Neuronal stem cell (in vitro differentiated cells): ENCODE measurements around the gene RNH1.

Source experiments
- DNase-seq: peaks from one replicate; pipeline ENCODE4 v3.0.0-alpha.2; 2013; ENCODE audit warnings: low spot score
- H2AFZ ChIP-seq: one replicate; pipeline ENCODE4 v1.6.1; 2013; ENCODE audit warnings: mild to moderate bottlenecking, low read length, inconsistent platforms
- H2AK5ac ChIP-seq: 2 replicates; pipeline ENCODE4 v1.6.1; 2013; ENCODE audit warnings: low read depth, mild to moderate bottlenecking, inconsistent platforms, low read length, moderate library complexity, mixed read lengths
- H2BK120ac ChIP-seq: 2 replicates; pipeline ENCODE4 v1.6.1; 2013; ENCODE audit warnings: low read depth, mild to moderate bottlenecking, inconsistent platforms, low read length, moderate library complexity, mixed read lengths
- H2BK12ac ChIP-seq: one replicate; pipeline ENCODE4 v1.6.1; 2013; ENCODE audit warnings: low read length, inconsistent platforms
- H2BK15ac ChIP-seq: 2 replicates; pipeline ENCODE4 v1.6.1; 2013; ENCODE audit warnings: mild to moderate bottlenecking, low read length, inconsistent platforms, mixed read lengths
- H2BK5ac ChIP-seq: one replicate; pipeline ENCODE4 v1.6.1; 2013; ENCODE audit warnings: inconsistent platforms, mild to moderate bottlenecking, low read length, moderate library complexity
- H3K14ac ChIP-seq: one replicate; pipeline ENCODE4 v1.6.1; 2013; ENCODE audit warnings: low read length, inconsistent platforms
- H3K18ac ChIP-seq: 2 replicates; pipeline ENCODE4 v1.6.1; 2013; ENCODE audit warnings: low read length, inconsistent platforms
- H3K23ac ChIP-seq: 2 replicates; pipeline ENCODE4 v1.6.1; 2013; ENCODE audit warnings: low read depth, mild to moderate bottlenecking, mixed read lengths, low read length, inconsistent platforms; ENCODE audit not compliant: poor library complexity
- H3K27ac ChIP-seq: replicated peaks from 3 replicates; pipeline ENCODE4 v1.5.1; 2013; ENCODE audit warnings: low read length, inconsistent platforms
- H3K27me3 ChIP-seq, 3 experiments: 2 replicates each; pipeline ENCODE4 v1.6.1; 2013; ENCODE audit warnings: low read length in 3 of 3, mild to moderate bottlenecking in 2 of 3, inconsistent platforms in 1 of 3, low read depth in 1 of 3, mixed read lengths in 1 of 3, moderate library complexity in 1 of 3; ENCODE audit not compliant: control insufficient read depth in 3 of 3, insufficient read depth in 3 of 3
- H3K36me3 ChIP-seq, 2 donors: replicated peaks in 1 of 2; 2 replicates each; pipeline ENCODE4 v1.6.1; 2013; ENCODE audit warnings: low read length in 2 of 2; ENCODE audit not compliant: control insufficient read depth in 2 of 2, insufficient read depth in 2 of 2
- H3K4ac ChIP-seq: 2 replicates; pipeline ENCODE4 v1.6.1; 2013; ENCODE audit warnings: inconsistent platforms, mild to moderate bottlenecking, low read length, moderate library complexity
- H3K4me1 ChIP-seq, 2 donors: 1 replicate in 1 of 2; 2 replicates in 1 of 2; pipeline ENCODE4 v1.6.1; 2013; ENCODE audit warnings: low read length in 2 of 2, low read depth in 1 of 2; ENCODE audit not compliant: control insufficient read depth in 2 of 2, insufficient read depth in 1 of 2
- H3K4me2 ChIP-seq: one replicate; pipeline ENCODE4 v1.6.1; 2013; ENCODE audit warnings: mild to moderate bottlenecking, low read length, inconsistent platforms; ENCODE audit not compliant: insufficient read depth, poor library complexity, severe bottlenecking
- H3K4me3 ChIP-seq, 2 donors: 2 replicates each; pipeline ENCODE4 v1.5.1; 2013; ENCODE audit warnings: low read length in 2 of 2, mild to moderate bottlenecking in 2 of 2, inconsistent platforms in 1 of 2, moderate library complexity in 1 of 2
- H3K79me1 ChIP-seq: one replicate; pipeline ENCODE4 v1.6.1; 2013; ENCODE audit warnings: low read depth, mild to moderate bottlenecking, inconsistent platforms, low read length, moderate library complexity
- H3K9ac ChIP-seq: one replicate; pipeline ENCODE4 v1.6.1; 2013; ENCODE audit warnings: mild to moderate bottlenecking, low read depth, low read length, inconsistent platforms; ENCODE audit not compliant: poor library complexity
- H3K9me3 ChIP-seq, 2 donors: replicated peaks in 1 of 2; 2 replicates each; pipeline versions ENCODE3 to v1.6.1; 2013; ENCODE audit warnings: low read length in 2 of 2, mild to moderate bottlenecking in 2 of 2, inconsistent platforms in 1 of 2, low read depth in 1 of 2, mixed read lengths in 1 of 2, moderate library complexity in 1 of 2; ENCODE audit not compliant: control insufficient read depth in 2 of 2, insufficient read depth in 1 of 2
- H4K8ac ChIP-seq: one replicate; pipeline ENCODE4 v1.6.1; 2013; ENCODE audit warnings: low read depth, mild to moderate bottlenecking, inconsistent platforms, low read length, moderate library complexity
- H4K91ac ChIP-seq: one replicate; pipeline ENCODE4 v1.6.1; 2013; ENCODE audit warnings: low read length, low read depth, mild to moderate bottlenecking, inconsistent platforms; ENCODE audit not compliant: poor library complexity
- WGBS, 2 donors: extraction: QIAGEN DNeasy Blood & Tissue Kit; methylation state at CpG; one replicate each; pipeline ENCODE4 v1.1.7; 2013; ENCODE audit warnings: missing lambda C conversion rate in 2 of 2, mixed read lengths in 1 of 2; ENCODE audit not compliant: insufficient read length in 2 of 2, insufficient replicate concordance in 1 of 2; ENCODE audit errors: extremely low coverage in 2 of 2; 5-methylcytosine and 5-hydroxymethylcytosine counted together

Gene RNH1

GRCh38 chr11:479311-479710 lies 27.7 kb downstream of the RNH1 start:
- Histone ChIP-seq H2BK5ac (no peak overlapping the region), H3K27me3 (no peaks in the 10 kb centered on the region), H2AFZ (no peak overlapping the region), H3K4me3 (no peak overlapping the region), H3K79me1 (peaks cover 17% of the 10 kb centered on the region), H3K4me1 (peaks cover 2 to 6% of the 10 kb centered on the region in 2 donors), H3K4me2 (no peak overlapping the region), H2BK12ac (no peak overlapping the region), H3K36me3 (peaks cover 7 to 11% of the 10 kb centered on the region in 2 donors), H3K9ac (no peak overlapping the region), H3K23ac (no peak overlapping the region), H3K27ac (no peak overlapping the region), H3K9me3 (peaks cover 0 to 4% of the 10 kb centered on the region in 2 donors), H2BK15ac (no peak overlapping the region), H4K8ac (no peak overlapping the region), H2AK5ac (no peak overlapping the region), H3K14ac (no peak overlapping the region), H2BK120ac (no peak overlapping the region), H3K4ac (no peak overlapping the region), H3K18ac (no peak overlapping the region), H4K91ac (no peak overlapping the region)
- DNase-seq, result no peak
- WGBS, 2 donors, result no CpG with 5 or more reads among the region's 13 CpGs

DNA sequence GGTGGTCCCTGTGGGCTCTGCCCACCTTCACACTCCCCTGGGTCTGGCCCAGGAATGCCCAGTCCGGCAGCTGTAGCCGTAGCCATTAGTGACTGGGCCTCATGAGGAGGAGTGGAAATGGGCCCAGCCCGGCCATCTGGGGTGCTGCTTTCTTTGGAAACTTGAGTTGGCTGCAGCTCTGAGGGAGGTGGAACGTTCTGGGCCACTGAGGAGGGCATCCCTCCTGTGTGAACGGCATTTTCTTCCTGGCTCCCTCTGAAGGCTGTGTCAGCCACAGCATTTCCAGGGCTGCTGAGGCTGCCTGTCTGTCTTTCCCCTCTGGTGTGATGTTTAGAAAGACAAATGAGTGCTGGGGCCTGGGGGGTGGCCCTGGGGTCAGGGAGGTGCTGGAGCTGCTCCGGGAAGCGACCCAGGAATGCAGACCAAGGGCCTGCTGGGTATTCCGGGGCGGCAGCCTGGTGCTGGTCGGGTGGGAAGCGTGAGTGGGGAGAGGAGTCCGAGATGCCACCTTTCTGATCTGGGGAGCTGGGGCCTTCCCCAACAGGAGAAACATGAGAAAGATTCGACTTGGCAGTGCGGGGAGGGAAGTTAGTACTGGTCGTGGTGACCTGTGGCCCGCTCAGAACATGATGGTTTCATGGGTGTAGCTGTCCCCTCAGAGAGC lies 29.9 kb downstream of the RNH1 start:
- peak overlapping the region; percentile 37 for H2AK5ac ChIP-seq
- no CpG with 5 or more reads among the region's 16 CpGs for WGBS, 2 donors
- no peak overlapping the region for H4K8ac ChIP-seq
- H3K9me3 ChIP-seq, result peaks cover 0 to 4% of the 10 kb centered on the region in 2 donors
- no peak overlapping the region for H3K4me3 ChIP-seq
- no peak overlapping the region for H4K91ac ChIP-seq
- H3K27me3 ChIP-seq, result no peaks in the 10 kb centered on the region
- H2BK120ac ChIP-seq, result no peak overlapping the region
- H3K36me3 ChIP-seq, result peaks cover 7 to 14% of the 10 kb centered on the region in 2 donors
- no peak overlapping the region for H3K27ac ChIP-seq
- peak overlapping the region; percentile 64 for H3K18ac ChIP-seq
- H3K23ac ChIP-seq, result no peak overlapping the region
- H2AFZ ChIP-seq, result no peak overlapping the region
- DNase-seq, result no peak
- peaks cover 2 to 6% of the 10 kb centered on the region in 2 donors for H3K4me1 ChIP-seq
- no peak overlapping the region for H3K4ac ChIP-seq
- H3K9ac ChIP-seq, result no peak overlapping the region
- H2BK12ac ChIP-seq, result no peak overlapping the region
- no peak overlapping the region for H2BK15ac ChIP-seq
- H3K14ac ChIP-seq, result no peak overlapping the region
- H3K4me2 ChIP-seq, result no peak overlapping the region
- peaks cover 17% of the 10 kb centered on the region for H3K79me1 ChIP-seq
- H2BK5ac ChIP-seq, result no peak overlapping the region

- no peak overlapping the region for H3K27ac ChIP-seq
- H2AK5ac ChIP-seq, result no peak overlapping the region
- H4K8ac ChIP-seq, result no peak overlapping the region
- no peak overlapping the region for H3K4ac ChIP-seq
- no peak overlapping the region for H2BK5ac ChIP-seq
- H3K4me2 ChIP-seq, result no peak overlapping the region
- peaks cover 7 to 14% of the 10 kb centered on the region in 2 donors for H3K36me3 ChIP-seq
- peaks cover 2 to 6% of the 10 kb centered on the region in 2 donors for H3K4me1 ChIP-seq
- peaks cover 0 to 4% of the 10 kb centered on the region in 2 donors for H3K9me3 ChIP-seq
- no peak overlapping the region for H4K91ac ChIP-seq
- H3K27me3 ChIP-seq, result no peaks in the 10 kb centered on the region
- no peak overlapping the region for H2BK120ac ChIP-seq
- H3K4me3 ChIP-seq, result no peak overlapping the region
- WGBS, 2 donors, result no CpG with 5 or more reads among the region's 15 CpGs
- H3K23ac ChIP-seq, result peak overlapping the region; percentile 17
- no peak overlapping the region for H3K9ac ChIP-seq
- no peak for DNase-seq
- peaks cover 22% of the 10 kb centered on the region for H3K79me1 ChIP-seq
- H2BK15ac ChIP-seq, result no peak overlapping the region
- H2AFZ ChIP-seq, result no peak overlapping the region
- H2BK12ac ChIP-seq, result no peak overlapping the region
- no peak overlapping the region for H3K18ac ChIP-seq
- no peak overlapping the region for H3K14ac ChIP-seq
Measured at GRCh38 chr11:476416-476815, 30.6 kb downstream of the RNH1 start.

GRCh38 chr11:475941-476340 lies 31.1 kb downstream of the RNH1 start:
- Histone ChIP-seq H3K18ac (no peak overlapping the region), H4K8ac (no peak overlapping the region), H3K79me1 (peaks cover 23% of the 10 kb centered on the region), H3K4me1 (peaks cover 2 to 6% of the 10 kb centered on the region in 2 donors), H3K4ac (no peak overlapping the region), H3K14ac (no peak overlapping the region), H3K36me3 (peaks cover 7 to 14% of the 10 kb centered on the region in 2 donors), H3K9me3 (peaks cover 0 to 4% of the 10 kb centered on the region in 2 donors), H2BK15ac (no peak overlapping the region), H2BK12ac (no peak overlapping the region), H3K23ac (peak overlapping the region; percentile 17), H3K4me3 (no peak overlapping the region), H3K9ac (no peak overlapping the region), H4K91ac (no peak overlapping the region), H3K27me3 (no peaks in the 10 kb centered on the region), H2AK5ac (no peak overlapping the region), H3K27ac (no peak overlapping the region), H2AFZ (no peak overlapping the region), H3K4me2 (no peak overlapping the region), H2BK5ac (no peak overlapping the region), H2BK120ac (no peak overlapping the region)
- no CpG with 5 or more reads among the region's 9 CpGs for WGBS, 2 donors
- DNase-seq, result no peak
